Measurements from ENCODE around the gene PCGF5. TPM values are rescaled to one million over a fixed set of nuclear protein-coding genes. Genes with fewer than 3 reads are reported as not detected.
A peak's percentile ranks its signal among the peaks of the same experiment; 100 is the strongest.

The PCGF5 gene
- total RNA-seq, 3 donors from 2014 or later, result 65.0 to 76.1 (median 65.8) TPM

DNA sequence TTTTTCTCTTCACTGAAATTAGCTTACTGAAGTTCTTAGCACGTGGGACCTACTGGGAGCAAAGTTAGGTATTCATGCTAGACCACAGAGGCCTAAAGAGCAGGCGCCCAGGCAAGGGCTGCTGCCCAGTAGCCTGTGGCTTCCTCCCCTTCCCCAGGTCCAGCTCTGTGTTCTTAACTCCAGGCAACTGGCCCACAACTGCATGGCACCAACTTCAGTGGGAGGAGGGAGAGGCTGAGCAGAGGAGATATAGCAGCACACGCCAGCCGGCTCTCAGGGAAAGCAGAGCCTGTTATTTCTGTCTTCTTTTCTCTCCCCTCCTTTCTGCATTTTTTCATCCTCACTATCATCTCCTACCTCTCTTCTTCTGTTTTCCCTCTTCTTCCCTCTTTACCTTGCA, 67.4 kb downstream of the PCGF5 start:
- Histone ChIP-seq H3K4me3 (no peak overlapping the region), H3K4me1 (ENCODE audit: low read depth) (no peaks in the 10 kb centered on the region), H3K36me3 (ENCODE audit: low read depth) (no peaks in the 10 kb centered on the region), H3K9me3 (no peaks in the 10 kb centered on the region)
- intact Hi-C loops (cut with DNase I, micrococcal nuclease), result no loop called here
- TF ChIP-seq, protein P1, sequence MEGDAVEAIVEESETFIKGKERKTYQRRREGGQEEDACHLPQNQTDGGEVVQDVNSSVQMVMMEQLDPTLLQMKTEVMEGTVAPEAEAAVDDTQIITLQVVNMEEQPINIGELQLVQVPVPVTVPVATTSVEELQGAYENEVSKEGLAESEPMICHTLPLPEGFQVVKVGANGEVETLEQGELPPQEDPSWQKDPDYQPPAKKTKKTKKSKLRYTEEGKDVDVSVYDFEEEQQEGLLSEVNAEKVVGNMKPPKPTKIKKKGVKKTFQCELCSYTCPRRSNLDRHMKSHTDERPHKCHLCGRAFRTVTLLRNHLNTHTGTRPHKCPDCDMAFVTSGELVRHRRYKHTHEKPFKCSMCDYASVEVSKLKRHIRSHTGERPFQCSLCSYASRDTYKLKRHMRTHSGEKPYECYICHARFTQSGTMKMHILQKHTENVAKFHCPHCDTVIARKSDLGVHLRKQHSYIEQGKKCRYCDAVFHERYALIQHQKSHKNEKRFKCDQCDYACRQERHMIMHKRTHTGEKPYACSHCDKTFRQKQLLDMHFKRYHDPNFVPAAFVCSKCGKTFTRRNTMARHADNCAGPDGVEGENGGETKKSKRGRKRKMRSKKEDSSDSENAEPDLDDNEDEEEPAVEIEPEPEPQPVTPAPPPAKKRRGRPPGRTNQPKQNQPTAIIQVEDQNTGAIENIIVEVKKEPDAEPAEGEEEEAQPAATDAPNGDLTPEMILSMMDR (IDR thresholded peaks at IDR 0.05), result no peak
- ATAC-seq (no peak), DNase-seq (no peak)

DNA sequence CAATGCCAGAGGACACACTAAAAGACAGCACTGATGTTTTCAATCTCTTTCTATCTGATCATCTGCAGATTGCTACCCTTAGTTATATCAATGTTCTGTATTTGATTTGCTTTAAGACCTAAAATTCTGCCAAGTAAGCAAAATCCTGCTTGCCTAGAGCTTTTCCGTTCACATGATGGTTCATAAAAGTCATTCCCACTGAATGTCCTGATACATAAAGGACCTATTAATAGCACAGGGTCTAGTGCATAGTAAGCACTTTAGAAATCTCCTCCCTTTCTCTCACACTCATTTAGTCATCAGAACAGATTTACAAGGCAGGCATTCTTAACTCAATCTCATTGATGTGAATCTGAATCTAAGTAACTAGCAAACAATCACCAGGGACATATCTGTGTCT, 68.8 kb downstream of the PCGF5 start:
- ATAC-seq (no peak), DNase-seq (no peak)
- H3K4me3 ChIP-seq, result no peak overlapping the region
- H3K9me3 ChIP-seq, result no peaks in the 10 kb centered on the region
- TF ChIP-seq, protein P1 (IDR thresholded peaks at IDR 0.05), result no peak
- H3K4me1 ChIP-seq (ENCODE audit: low read depth), result no peaks in the 10 kb centered on the region
- no peaks in the 10 kb centered on the region for H3K36me3 ChIP-seq (ENCODE audit: low read depth)
- intact Hi-C loops (cut with DNase I, micrococcal nuclease), result no loop called here

DNA sequence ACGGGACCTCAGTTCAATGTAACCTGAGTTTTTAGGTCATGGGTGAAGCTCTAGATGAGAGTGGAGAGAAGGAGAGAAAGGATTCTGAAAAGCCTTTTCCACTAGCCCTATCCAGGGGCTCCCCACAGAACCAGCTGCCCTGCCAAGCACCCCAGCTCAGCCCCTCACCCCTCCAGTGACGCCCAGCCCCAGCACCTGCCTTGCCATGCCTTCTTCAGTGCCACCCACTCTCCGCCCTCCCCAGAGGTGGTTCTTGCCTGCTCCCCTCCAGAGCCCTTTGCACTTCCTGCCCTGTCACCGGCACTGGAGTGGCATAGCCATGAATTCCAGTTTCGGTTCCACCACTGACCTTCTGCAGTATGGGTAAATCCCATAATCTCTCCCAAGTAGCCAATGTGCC, 70.1 kb downstream of the PCGF5 start:
- Histone ChIP-seq H3K4me1 (ENCODE audit: low read depth) (no peaks in the 10 kb centered on the region), H3K9me3 (no peaks in the 10 kb centered on the region), H3K4me3 (no peak overlapping the region), H3K36me3 (ENCODE audit: low read depth) (no peaks in the 10 kb centered on the region)
- DNase-seq, result no peak
- intact Hi-C loops (cut with DNase I, micrococcal nuclease), result no loop called here
- no peak for ATAC-seq
- TF ChIP-seq, protein P1 (IDR thresholded peaks at IDR 0.05), result no peak

DNA sequence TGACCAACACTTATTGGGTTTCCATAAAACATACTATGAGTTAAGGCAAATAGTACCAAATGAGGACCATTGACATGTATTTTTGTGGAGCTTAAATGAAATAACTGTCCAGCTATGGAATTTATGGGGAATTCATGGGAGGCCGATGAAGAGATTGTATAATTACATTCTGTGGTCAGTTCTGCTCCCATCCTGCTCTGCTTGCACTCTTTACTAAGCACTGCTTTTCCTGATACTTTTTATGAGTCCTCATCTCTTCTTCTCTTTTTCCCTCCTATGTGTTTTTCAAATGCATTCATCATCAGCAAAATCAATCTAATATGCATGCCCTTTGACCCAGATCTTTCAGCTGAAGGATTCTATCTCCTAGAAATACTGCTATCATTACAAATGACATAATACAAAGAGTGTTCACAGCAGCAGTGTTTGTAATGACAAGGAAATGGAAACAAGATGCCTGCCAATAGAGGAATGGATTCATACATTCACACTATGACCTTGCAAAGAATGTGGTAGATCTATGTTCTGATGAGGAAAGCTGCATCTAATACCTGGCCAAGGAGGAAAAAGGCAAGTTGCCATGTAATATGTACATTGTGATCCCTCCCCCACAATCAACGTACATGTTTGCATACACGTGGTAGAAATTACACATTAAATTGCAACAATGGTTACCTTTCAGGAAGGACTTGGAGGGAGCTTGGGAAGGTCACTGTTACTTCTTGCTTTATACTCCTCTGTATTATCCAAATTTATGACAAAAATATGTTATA, 73.9 kb downstream of the PCGF5 start:
- Histone ChIP-seq H3K4me3 (no peak overlapping the region), H3K4me1 (ENCODE audit: low read depth) (no peaks in the 10 kb centered on the region), H3K9me3 (no peaks in the 10 kb centered on the region), H3K36me3 (ENCODE audit: low read depth) (no peaks in the 10 kb centered on the region)
- ATAC-seq (peak; percentile 16), DNase-seq (peak in 1 of 3 donors; percentile 11)
- TF ChIP-seq, protein P1 (IDR thresholded peaks at IDR 0.05), result no peak
- intact Hi-C loops (cut with DNase I, micrococcal nuclease), result no loop called here

DNA sequence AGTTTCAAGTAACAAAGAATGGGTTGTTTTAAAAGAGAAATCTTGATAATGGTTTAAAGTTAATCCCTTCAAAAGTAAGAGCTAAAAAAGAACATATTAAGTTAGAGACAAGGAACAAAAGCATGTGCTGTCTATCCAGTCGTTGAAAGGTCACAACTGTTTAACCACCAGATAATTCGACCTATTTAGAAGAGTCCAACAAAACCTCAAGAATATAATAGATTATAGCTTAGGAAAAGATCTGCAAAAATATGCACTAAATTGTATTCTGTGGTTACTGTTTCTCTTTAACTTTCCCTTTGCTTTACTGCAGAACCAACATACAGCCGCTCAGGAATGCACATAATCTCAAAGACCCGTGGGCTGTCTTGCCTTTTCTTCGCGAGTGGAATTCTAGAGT, 74.9 kb downstream of the PCGF5 start:
- TF ChIP-seq, protein P1 (IDR thresholded peaks at IDR 0.05), result no peak
- Histone ChIP-seq H3K9me3 (no peaks in the 10 kb centered on the region), H3K4me1 (ENCODE audit: low read depth) (no peaks in the 10 kb centered on the region), H3K4me3 (no peak overlapping the region), H3K36me3 (ENCODE audit: low read depth) (no peaks in the 10 kb centered on the region)
- no peak for ATAC-seq
- intact Hi-C loops (cut with DNase I, micrococcal nuclease), result no loop called here
- no peak for DNase-seq

Data from mucosa of descending colon (tissue), 3 donors.